ENCODE results near the gene ACP2. TPM values are rescaled to one million over a fixed set of nuclear protein-coding genes. Genes with fewer than 3 reads are reported as not detected.

Gene ACP2
- total and polyA plus RNA-seq, 4 donors: 40.3 to 94.4 (median 79.3) TPM

- TF ChIP-seq CTCF (IDR thresholded peaks at IDR 0.05; ENCODE audit: low read depth, low read length, missing input control): no peak
Measured at GRCh38 chr11:47244448-47245350, 3.9 kb downstream of the ACP2 start (continued).

GRCh38 chr11:47243454-47243853, 5.2 kb downstream of the ACP2 start:
- peak overlapping the region; percentile 31 to 63 for H3K27ac ChIP-seq (ENCODE audit: low read depth in 1 of 2, low read length in 2 of 2)
- H3K4me3 ChIP-seq (ENCODE audit: low read depth in 1 of 3, low read length in 3 of 3): no peak overlapping the region
- no peaks in the 10 kb centered on the region for H3K27me3 ChIP-seq (ENCODE audit: control insufficient read depth in 4 of 4, insufficient read depth in 4 of 4, low read length in 3 of 4)
- DNase-seq (ENCODE audit: low spot score): no peak
- no peaks in the 10 kb centered on the region for H3K9me3 ChIP-seq (ENCODE audit: control insufficient read depth in 4 of 4, low read length in 3 of 4)
- H3K4me1 ChIP-seq (ENCODE audit: control insufficient read depth in 4 of 4, insufficient read depth in 4 of 4, low read length in 3 of 4): peaks cover 9 to 54% (median 42%) of the 10 kb centered on the region in 4 donors
- TF ChIP-seq EGR1 (IDR thresholded peaks at IDR 0.05; ENCODE audit: low read depth in 2 of 2) (peak in 1 of 2 donors; percentile 31), TAF1 (conservative IDR thresholded peaks at IDR 0.05) (no peak), YY1 (IDR thresholded peaks at IDR 0.05) (peak; percentile 87), FOXA2 (IDR thresholded peaks at IDR 0.05) (peak; percentile 99), ATF3 (IDR thresholded peaks at IDR 0.05) (no peak), ZBTB33 (IDR thresholded peaks at IDR 0.05) (peak; percentile 64), GABPA (IDR thresholded peaks at IDR 0.05 in 1 of 2, conservative IDR thresholded peaks at IDR 0.05 in 1 of 2) (peak in 1 of 2 donors; percentile 67), MAX (IDR thresholded peaks at IDR 0.05) (peak; percentile 92), HNF4A (conservative IDR thresholded peaks at IDR 0.05) (peak; percentile 77 to 79), CTCF (IDR thresholded peaks at IDR 0.05; ENCODE audit: low read depth, low read length, missing input control) (no peak), RAD21 (IDR thresholded peaks at IDR 0.05) (peak; percentile 24 to 39), RXRA (IDR thresholded peaks at IDR 0.05) (peak; percentile 82 to 91), JUND (IDR thresholded peaks at IDR 0.05) (peak; percentile 30 to 32), NR2F2 (IDR thresholded peaks at IDR 0.05) (peak; percentile 28), HNF4G (IDR thresholded peaks at IDR 0.05) (no peak), FOXA1 (IDR thresholded peaks at IDR 0.05) (peak; percentile 98), SP1 (IDR thresholded peaks at IDR 0.05) (peak; percentile 68), REST (IDR thresholded peaks at IDR 0.05) (no peak)
- H3K9ac ChIP-seq (ENCODE audit: low read depth in 1 of 2, low read length in 2 of 2): peak overlapping the region in 1 of 2 donors; percentile 1
- WGBS: 41% methylated on average over 4 of the region's 4 CpGs
- peaks cover 13 to 35% (median 35%) of the 10 kb centered on the region in 4 donors for H3K36me3 ChIP-seq (ENCODE audit: control insufficient read depth in 4 of 4, insufficient read depth in 3 of 4, low read depth in 1 of 4, low read length in 3 of 4)
